Inflammatory macrophage (primary cell): Measurements from ENCODE around the gene PYM1.

Experiments used
- DNase-seq, 2 donors: peaks; one replicate each; pipeline ENCODE4 v3.0.0-alpha.2; 2020 to 2022
- total RNA-seq, 18 experiments: gene quantifications; one replicate each; lab custom pipeline; 2026; ENCODE audit warnings: mixed read lengths in 6 of 18, inconsistent platforms in 2 of 18; lab: John Stamatoyannopoulos, UW

The PYM1 gene
- total RNA-seq, result 8.5 to 37.8 (median 23.9) reads per million in 18 experiments

- DNase-seq, result peak; percentile 95
These were observed at the start of gene PYM1 for GRCh38 chr12:55927588-55928502. TSS of gene PYM1 (minus strand) at chr12:55927894. CDS start at chr12:55927761, 133 bp downstream.

- peak in 1 of 2 donors; percentile 42 for DNase-seq
These were observed 46.6 kb upstream of the PYM1 start for GRCh38 chr12:55974308-55974730.

GRCh38 chr12:55973599-55974307 lies 46.1 kb upstream of the PYM1 start, which contains the start of gene RAB5B:
TSS of gene RAB5B (plus strand) at chr12:55974078. CDS start at chr12:55986961, 12,883 bp downstream.
- peak; percentile 100 for DNase-seq

GRCh38 chr12:55972911-55973598 lies 45.4 kb upstream of the PYM1 start:
- no peak for DNase-seq

- no peak for DNase-seq
These were observed 44.8 kb upstream of the PYM1 start for GRCh38 chr12:55972456-55972855.

- no peak for DNase-seq
These were observed 44.3 kb upstream of the PYM1 start for GRCh38 chr12:55972042-55972441.

- DNase-seq, result no peak
These were observed 43.1 kb upstream of the PYM1 start for GRCh38 chr12:55970775-55971174.

- no peak for DNase-seq
These were observed 41.7 kb upstream of the PYM1 start for GRCh38 chr12:55969356-55969755.

GRCh38 chr12:55966408-55967281 lies 39.0 kb upstream of the PYM1 start, which contains the start of gene CDK2:
TSS of gene CDK2 (plus strand) at chr12:55966830. CDS start at chr12:55967009, 179 bp downstream.
- peak; percentile 76 to 84 for DNase-seq

- no peak for DNase-seq
These were observed 38.3 kb upstream of the PYM1 start, which contains the start of gene PMEL for GRCh38 chr12:55965941-55966407. TSS of gene PMEL (minus strand) at chr12:55966042. CDS start at chr12:55966011, 31 bp downstream.

GRCh38 chr12:55965240-55965639 lies 37.5 kb upstream of the PYM1 start:
- DNase-seq, result no peak

- no peak for DNase-seq
These were observed 36.1 kb upstream of the PYM1 start for GRCh38 chr12:55963760-55964159.

GRCh38 chr12:55957106-55957859 lies 29.6 kb upstream of the PYM1 start:
- no peak for DNase-seq

GRCh38 chr12:55955800-55956508 lies 28.3 kb upstream of the PYM1 start:
- DNase-seq, result no peak

- DNase-seq, result no peak
These were observed 27.6 kb upstream of the PYM1 start for GRCh38 chr12:55955344-55955743.

GRCh38 chr12:55946553-55946952 lies 18.9 kb upstream of the PYM1 start:
- no peak for DNase-seq

GRCh38 chr12:55942577-55943136 lies 15.0 kb upstream of the PYM1 start:
- DNase-seq, result no peak

- DNase-seq, result no peak
These were observed 14.4 kb upstream of the PYM1 start for GRCh38 chr12:55942055-55942454.

- DNase-seq, result peak; percentile 86 to 90
These were observed 12.5 kb upstream of the PYM1 start for GRCh38 chr12:55940065-55940732.
